ENCODE results near the gene PELO.

- no peak for TF ChIP-seq CTCF (IDR thresholded peaks at IDR 0.05)
- no peak for TF ChIP-seq POLR2AphosphoS5 (IDR thresholded peaks at IDR 0.05)
Observed at GRCh38 chr5:52831786-52832511, 44.2 kb downstream of the PELO start.

Data from breast epithelium (tissue), 3 donors.